ENCODE data around the gene HAPLN3. TPM values are rescaled to one million over a fixed set of nuclear protein-coding genes. Genes with fewer than 3 reads are reported as not detected.

HAPLN3 gene
- total and polyA plus RNA-seq, 8 donors: 0.61 to 33.9 (median 6.4) TPM; not detected in 1

- DNase-seq: no peak
- no peak overlapping the region for H3K27ac ChIP-seq
- no peaks in the 10 kb centered on the region for H3K4me1 ChIP-seq
- H3K4me3 ChIP-seq: no peak overlapping the region
- peaks cover 0 to 55% (median 0%) of the 10 kb centered on the region in 3 donors for H3K27me3 ChIP-seq
- H3K36me3 ChIP-seq: no peaks in the 10 kb centered on the region
- TF ChIP-seq POLR2AphosphoS5 (IDR thresholded peaks at IDR 0.05): no peak
- TF ChIP-seq, protein P1, sequence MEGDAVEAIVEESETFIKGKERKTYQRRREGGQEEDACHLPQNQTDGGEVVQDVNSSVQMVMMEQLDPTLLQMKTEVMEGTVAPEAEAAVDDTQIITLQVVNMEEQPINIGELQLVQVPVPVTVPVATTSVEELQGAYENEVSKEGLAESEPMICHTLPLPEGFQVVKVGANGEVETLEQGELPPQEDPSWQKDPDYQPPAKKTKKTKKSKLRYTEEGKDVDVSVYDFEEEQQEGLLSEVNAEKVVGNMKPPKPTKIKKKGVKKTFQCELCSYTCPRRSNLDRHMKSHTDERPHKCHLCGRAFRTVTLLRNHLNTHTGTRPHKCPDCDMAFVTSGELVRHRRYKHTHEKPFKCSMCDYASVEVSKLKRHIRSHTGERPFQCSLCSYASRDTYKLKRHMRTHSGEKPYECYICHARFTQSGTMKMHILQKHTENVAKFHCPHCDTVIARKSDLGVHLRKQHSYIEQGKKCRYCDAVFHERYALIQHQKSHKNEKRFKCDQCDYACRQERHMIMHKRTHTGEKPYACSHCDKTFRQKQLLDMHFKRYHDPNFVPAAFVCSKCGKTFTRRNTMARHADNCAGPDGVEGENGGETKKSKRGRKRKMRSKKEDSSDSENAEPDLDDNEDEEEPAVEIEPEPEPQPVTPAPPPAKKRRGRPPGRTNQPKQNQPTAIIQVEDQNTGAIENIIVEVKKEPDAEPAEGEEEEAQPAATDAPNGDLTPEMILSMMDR (IDR thresholded peaks at IDR 0.05): no peak
- TF ChIP-seq POLR2A (IDR thresholded peaks at IDR 0.05): no peak
- no peak for TF ChIP-seq EP300 (IDR thresholded peaks at IDR 0.05)
- peaks cover 0 to 10% (median 3%) of the 10 kb centered on the region in 4 donors for H3K9me3 ChIP-seq
- intact Hi-C loops (cut with DNase I; ENCODE audit: low total_unique reads): no loop called here
These were observed 42.9 kb downstream of the HAPLN3 start for GRCh38 chr15:88852476-88852875.

GRCh38 chr15:88849376-88850072 is 45.8 kb downstream of the HAPLN3 start:
- Histone ChIP-seq H3K4me3 (no peak overlapping the region), H3K36me3 (no peaks in the 10 kb centered on the region), H3K27me3 (peaks cover 0 to 43% (median 0%) of the 10 kb centered on the region in 3 donors), H3K27ac (no peak overlapping the region), H3K9me3 (peaks cover 0 to 5% (median 2%) of the 10 kb centered on the region in 4 donors), H3K4me1 (no peaks in the 10 kb centered on the region)
- intact Hi-C loops (cut with DNase I; ENCODE audit: low total_unique reads): no loop called here
- WGBS, 5 donors: 78 to 86% (median 82%) methylated on average over 20 to 22 of the region's 22 CpGs
- no peak for DNase-seq
- TF ChIP-seq EP300 (IDR thresholded peaks at IDR 0.05) (no peak), POLR2AphosphoS5 (IDR thresholded peaks at IDR 0.05) (no peak), POLR2A (IDR thresholded peaks at IDR 0.05) (no peak)
- TF ChIP-seq, protein P1 (IDR thresholded peaks at IDR 0.05): no peak

DNA sequence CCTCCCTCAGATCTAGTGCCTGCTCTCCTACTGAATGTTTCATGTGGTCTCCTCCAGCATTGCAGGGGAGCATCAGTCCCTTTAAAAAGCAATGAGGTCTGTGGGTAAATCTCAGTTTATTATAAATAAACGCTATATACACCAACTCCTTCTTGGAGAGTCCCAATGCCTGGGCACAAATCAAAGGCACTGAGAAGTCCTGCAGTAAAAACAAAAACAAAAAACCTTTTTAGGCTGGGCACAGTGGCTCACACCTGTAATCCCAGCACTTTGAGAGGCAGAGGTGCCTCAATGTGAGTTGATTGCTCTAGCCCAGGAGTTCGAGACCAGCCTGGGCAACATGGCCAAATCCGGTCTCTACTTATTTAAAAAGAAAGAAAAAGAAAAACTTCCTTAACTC is 47.1 kb downstream of the HAPLN3 start:
- Histone ChIP-seq H3K4me3 (no peak overlapping the region), H3K9me3 (no peaks in the 10 kb centered on the region), H3K4me1 (no peaks in the 10 kb centered on the region), H3K27ac (no peak overlapping the region), H3K36me3 (no peaks in the 10 kb centered on the region), H3K27me3 (peaks cover 0 to 34% (median 0%) of the 10 kb centered on the region in 3 donors)
- intact Hi-C loops (cut with DNase I; ENCODE audit: low total_unique reads): no loop called here
- WGBS, 5 donors: 83 to 94% (median 90%) methylated on average over 3 of the region's 3 CpGs
- no peak for DNase-seq
- TF ChIP-seq POLR2A (IDR thresholded peaks at IDR 0.05): no peak
- TF ChIP-seq EP300 (IDR thresholded peaks at IDR 0.05): no peak
- TF ChIP-seq, protein P1 (IDR thresholded peaks at IDR 0.05): no peak
- TF ChIP-seq POLR2AphosphoS5 (IDR thresholded peaks at IDR 0.05): no peak

- Histone ChIP-seq H3K4me3 (no peak overlapping the region), H3K9me3 (no peaks in the 10 kb centered on the region), H3K27ac (no peak overlapping the region), H3K27me3 (peaks cover 0 to 27% (median 0%) of the 10 kb centered on the region in 3 donors), H3K36me3 (no peaks in the 10 kb centered on the region), H3K4me1 (no peaks in the 10 kb centered on the region)
- intact Hi-C loops (cut with DNase I; ENCODE audit: low total_unique reads): no loop called here
- TF ChIP-seq EP300 (IDR thresholded peaks at IDR 0.05): no peak
- TF ChIP-seq, protein P1 (IDR thresholded peaks at IDR 0.05): no peak
- no peak for TF ChIP-seq POLR2A (IDR thresholded peaks at IDR 0.05)
- TF ChIP-seq POLR2AphosphoS5 (IDR thresholded peaks at IDR 0.05): no peak
- DNase-seq: no peak
- WGBS, 5 donors: 73 to 87% (median 80%) methylated on average over 12 to 20 of the region's 20 CpGs
These were observed 48.2 kb downstream of the HAPLN3 start for GRCh38 chr15:88847144-88847543.
